Fibroblast of lung (primary cell): ENCODE data around the gene CDPF1. TPM values are rescaled to one million over a fixed set of nuclear protein-coding genes. Genes with fewer than 3 reads are reported as not detected.

Experiments used
- DNase-seq, 2 donors: peaks; one replicate each; pipeline versions ENCODE4 v3.0.0 to v3.0.0-alpha.2; 2010; ENCODE audit warnings: low read depth in 2 of 2
- H2AFZ ChIP-seq: 2 replicates; pipeline ENCODE4 v1.5.1; 2012; ENCODE audit warnings: low read length, control low read depth, inconsistent platforms
- H3K27ac ChIP-seq: 2 replicates; pipeline ENCODE4 v1.5.1; 2011; ENCODE audit warnings: low read length, control low read depth; ENCODE audit not compliant: insufficient read depth
- H3K27me3 ChIP-seq: 2 replicates; pipeline ENCODE4 v1.5.1; 2011; ENCODE audit warnings: mild to moderate bottlenecking, low read length; ENCODE audit not compliant: control insufficient read depth, insufficient read depth
- H3K36me3 ChIP-seq: 2 replicates; pipeline ENCODE4 v1.5.1; 2011; ENCODE audit warnings: low read length; ENCODE audit not compliant: control insufficient read depth, insufficient read depth
- H3K4me1 ChIP-seq: 2 replicates; pipeline ENCODE4 v1.5.1; 2011; ENCODE audit warnings: low read length; ENCODE audit not compliant: control insufficient read depth, insufficient read depth; ENCODE audit errors: extremely low read depth
- H3K4me2 ChIP-seq: 2 replicates; pipeline ENCODE4 v1.5.1; 2011; ENCODE audit warnings: low read length, control low read depth; ENCODE audit not compliant: insufficient read depth; ENCODE audit errors: extremely low read depth
- H3K4me3 ChIP-seq, 4 experiments: fragments of 200-600 bp in 1 of 4; sonication (generic) in 1 of 4; replicated peaks in 1 of 4; 2 replicates each; pipeline ENCODE4 v1.5.1; 2011 to 2016; ENCODE audit warnings: low read length in 4 of 4, low read depth in 3 of 4, mild to moderate bottlenecking in 3 of 4, control low read depth in 2 of 4, inconsistent platforms in 1 of 4, mixed read lengths in 1 of 4; ENCODE audit not compliant: insufficient read depth in 1 of 4; ENCODE audit errors: control extremely low read depth in 1 of 4
- H3K79me2 ChIP-seq: 2 replicates; pipeline ENCODE4 v1.5.1; 2012; ENCODE audit warnings: mild to moderate bottlenecking, low read length, inconsistent platforms; ENCODE audit not compliant: control insufficient read depth, insufficient read depth
- H3K9ac ChIP-seq: 2 replicates; pipeline ENCODE4 v1.5.1; 2011; ENCODE audit warnings: mild to moderate bottlenecking, low read length, control low read depth; ENCODE audit not compliant: insufficient read depth
- H3K9me3 ChIP-seq: 2 replicates; pipeline ENCODE4 v1.5.1; 2012; ENCODE audit warnings: low read depth, low read length; ENCODE audit not compliant: control insufficient read depth, insufficient read depth
- H4K20me1 ChIP-seq: 2 replicates; pipeline ENCODE4 v1.5.1; 2011; ENCODE audit warnings: low read length; ENCODE audit not compliant: control insufficient read depth, insufficient read depth; ENCODE audit errors: extremely low read depth
- EZH2 ChIP-seq: IDR thresholded peaks from 2 replicates; pipeline ENCODE4 v1.5.1; 2012; ENCODE audit warnings: low read length, control low read depth, mild to moderate bottlenecking; ENCODE audit errors: missing control alignments
- polyA plus RNA-seq, 2 donors: library from polyadenylated mRNA; depleted of rRNA in 1 of 2; stranded (reverse) in 1 of 2; unstranded in 1 of 2; fragments of >200 nt; gene quantifications; 2 replicates each; pipeline ENCODE4 v1.2.1, GENCODE V29; 2011 to 2012; ENCODE audit warnings: missing spikeins in 1 of 2
- total RNA-seq: library from RNA; depleted of rRNA; stranded (reverse); fragments of >200 nt; gene quantifications from 2 replicates; pipeline ENCODE4 v1.2.1, GENCODE V29; 2014
- TF ChIP-seq, protein P1 (sequence below), 2 donors: IDR thresholded peaks in 1 of 2; conservative IDR thresholded peaks in 1 of 2; 1 replicate in 1 of 2; 2 replicates in 1 of 2; pipeline ENCODE4 v1.5.1; 2011 to 2012; ENCODE audit warnings: low read length in 2 of 2, control low read depth in 1 of 2, inconsistent platforms in 1 of 2, low read depth in 1 of 2, mild to moderate bottlenecking in 1 of 2

Gene CDPF1
- total and polyA plus RNA-seq, 2 donors (not counting 1 experiment from before 2014, with no cell fraction given): 7.7 to 8.3 TPM

GRCh38 chr22:46245511-46245910 lies 4.6 kb downstream of the CDPF1 start:
- no peaks in the 10 kb centered on the region for H4K20me1 ChIP-seq
- no peak for TF ChIP-seq EZH2
- TF ChIP-seq, protein P1, sequence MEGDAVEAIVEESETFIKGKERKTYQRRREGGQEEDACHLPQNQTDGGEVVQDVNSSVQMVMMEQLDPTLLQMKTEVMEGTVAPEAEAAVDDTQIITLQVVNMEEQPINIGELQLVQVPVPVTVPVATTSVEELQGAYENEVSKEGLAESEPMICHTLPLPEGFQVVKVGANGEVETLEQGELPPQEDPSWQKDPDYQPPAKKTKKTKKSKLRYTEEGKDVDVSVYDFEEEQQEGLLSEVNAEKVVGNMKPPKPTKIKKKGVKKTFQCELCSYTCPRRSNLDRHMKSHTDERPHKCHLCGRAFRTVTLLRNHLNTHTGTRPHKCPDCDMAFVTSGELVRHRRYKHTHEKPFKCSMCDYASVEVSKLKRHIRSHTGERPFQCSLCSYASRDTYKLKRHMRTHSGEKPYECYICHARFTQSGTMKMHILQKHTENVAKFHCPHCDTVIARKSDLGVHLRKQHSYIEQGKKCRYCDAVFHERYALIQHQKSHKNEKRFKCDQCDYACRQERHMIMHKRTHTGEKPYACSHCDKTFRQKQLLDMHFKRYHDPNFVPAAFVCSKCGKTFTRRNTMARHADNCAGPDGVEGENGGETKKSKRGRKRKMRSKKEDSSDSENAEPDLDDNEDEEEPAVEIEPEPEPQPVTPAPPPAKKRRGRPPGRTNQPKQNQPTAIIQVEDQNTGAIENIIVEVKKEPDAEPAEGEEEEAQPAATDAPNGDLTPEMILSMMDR (conservative IDR thresholded peaks at IDR 0.05 in 1 of 2, IDR thresholded peaks at IDR 0.05 in 1 of 2; ENCODE audit: low read depth in 1 of 2, low read length in 2 of 2): no peak
- no peaks in the 10 kb centered on the region for H3K9me3 ChIP-seq
- no peaks in the 10 kb centered on the region for H3K4me1 ChIP-seq
- H3K27ac ChIP-seq: no peak overlapping the region
- H3K27me3 ChIP-seq: no peaks in the 10 kb centered on the region
- no peak overlapping the region for H3K4me3 ChIP-seq
- no peak overlapping the region for H3K9ac ChIP-seq
- no peak for DNase-seq
- no peaks in the 10 kb centered on the region for H3K79me2 ChIP-seq
- peaks cover 2% of the 10 kb centered on the region for H3K36me3 ChIP-seq
- peak overlapping the region; percentile 44 for H2AFZ ChIP-seq
- H3K4me2 ChIP-seq: no peak overlapping the region

DNA sequence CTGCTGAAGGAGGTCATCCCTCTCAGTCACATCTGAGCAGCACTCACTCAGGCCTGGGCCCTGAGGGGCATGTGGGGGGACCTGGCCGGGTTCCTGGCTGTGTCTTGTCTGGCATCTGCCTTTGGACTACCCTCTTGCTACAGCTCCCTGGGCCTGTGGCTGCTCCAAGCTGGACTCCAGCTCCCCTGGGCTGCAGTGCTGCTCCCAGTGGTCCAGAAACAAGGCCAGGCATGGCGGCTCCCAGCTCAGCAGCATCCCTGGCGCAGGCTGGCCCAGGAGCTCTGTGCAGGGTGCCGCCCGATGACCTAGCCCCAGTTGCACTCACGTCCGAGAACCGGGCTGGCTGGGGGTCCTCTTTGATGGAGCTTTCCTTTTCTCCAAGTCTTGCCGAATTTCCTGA lies 5.3 kb downstream of the CDPF1 start:
- H3K36me3 ChIP-seq: peaks cover 2% of the 10 kb centered on the region
- H3K9me3 ChIP-seq: no peaks in the 10 kb centered on the region
- no peak overlapping the region for H3K4me3 ChIP-seq
- no peak overlapping the region for H2AFZ ChIP-seq
- TF ChIP-seq EZH2: no peak
- TF ChIP-seq, protein P1 (conservative IDR thresholded peaks at IDR 0.05 in 1 of 2, IDR thresholded peaks at IDR 0.05 in 1 of 2; ENCODE audit: low read depth in 1 of 2, low read length in 2 of 2): no peak
- no peaks in the 10 kb centered on the region for H4K20me1 ChIP-seq
- no peak for DNase-seq
- H3K27me3 ChIP-seq: no peaks in the 10 kb centered on the region
- H3K9ac ChIP-seq: no peak overlapping the region
- no peak overlapping the region for H3K4me2 ChIP-seq
- H3K79me2 ChIP-seq: no peaks in the 10 kb centered on the region
- no peaks in the 10 kb centered on the region for H3K4me1 ChIP-seq
- H3K27ac ChIP-seq: no peak overlapping the region

- H3K36me3 ChIP-seq: peaks cover 5% of the 10 kb centered on the region
- H4K20me1 ChIP-seq: no peaks in the 10 kb centered on the region
- H2AFZ ChIP-seq: no peak overlapping the region
- no peaks in the 10 kb centered on the region for H3K79me2 ChIP-seq
- TF ChIP-seq EZH2: no peak
- TF ChIP-seq, protein P1 (conservative IDR thresholded peaks at IDR 0.05 in 1 of 2, IDR thresholded peaks at IDR 0.05 in 1 of 2; ENCODE audit: low read depth in 1 of 2, low read length in 2 of 2): no peak
- no peak for DNase-seq
- no peak overlapping the region for H3K4me3 ChIP-seq
- no peak overlapping the region for H3K4me2 ChIP-seq
- no peaks in the 10 kb centered on the region for H3K27me3 ChIP-seq
- H3K4me1 ChIP-seq: no peaks in the 10 kb centered on the region
- no peak overlapping the region for H3K9ac ChIP-seq
- H3K27ac ChIP-seq: no peak overlapping the region
- no peaks in the 10 kb centered on the region for H3K9me3 ChIP-seq
These were observed 8.0 kb downstream of the CDPF1 start for GRCh38 chr22:46242076-46242475.
